K562 (cell line): ENCODE measurements around the gene MED13L. TPM values are rescaled to one million over a fixed set of nuclear protein-coding genes. Genes with fewer than 3 reads are reported as not detected.

Experiments
- ATAC-seq: fragments of 200-7000 bp; cut with Tn5 transposase; 3 replicates; pipeline ENCODE4 v1.9.1; 2020; ENCODE audit warnings: moderate library complexity
- BruUV-seq: library from RNA; stranded (reverse); fragments of 400-500 nt; replicated peaks from 2 replicates; lab custom pipeline; 2021; lab: Mats Ljungman, UMichigan
- CTCF ChIA-PET: fragments of 300-600 bp; formaldehyde crosslinking; extraction: SDS; loops from one replicate; lab custom pipeline; 2021; ENCODE audit warnings: low intra/inter-chr PET ratio; lab: Yijun Ruan, JAX
- POLR2A ChIA-PET: fragments of 300-600, 350-650 bp; sonication (Branson Sonifier 250); formaldehyde crosslinking; extraction: SDS; loops from one replicate; lab custom pipeline; 2021; ENCODE audit warnings: antibody characterized with exemption, inconsistent platforms; lab: Yijun Ruan, JAX
- DNase-seq, 4 experiments: peaks; one replicate each; pipeline versions ENCODE4 v3.0.0 to v3.0.0-alpha.2; 2011 to 2018; ENCODE audit warnings: low spot score in 3 of 4, mixed read lengths in 3 of 4; ENCODE audit errors: extremely low read depth in 1 of 4
- FAIRE-seq: peaks from 2 replicates; lab custom pipeline; 2011; peaks lifted over from hg19 to GRCh38; lab: Jason Lieb, UNC
- H2AFZ ChIP-seq: 2 replicates; pipeline ENCODE4 v1.6.0; 2011; ENCODE audit warnings: low read depth, low read length, control low read depth, inconsistent platforms
- H3K27ac ChIP-seq: fragments of 200-600 bp; 3 replicates; pipeline ENCODE4 v1.8.0; 2011; ENCODE audit warnings: low read depth, mild to moderate bottlenecking, control low read depth, inconsistent platforms, low read length, moderate library complexity, mixed read lengths; ENCODE audit errors: extremely low read depth
- H3K27me3 ChIP-seq, 2 experiments: fragments of 300-600 bp in 1 of 2; 2 replicates in 1 of 2; 3 replicates in 1 of 2; pipeline versions ENCODE4 v1.6.0 to v1.8.0; 2011; ENCODE audit warnings: inconsistent platforms in 2 of 2, low read length in 2 of 2, mild to moderate bottlenecking in 1 of 2, mixed read lengths in 1 of 2, moderate library complexity in 1 of 2; ENCODE audit not compliant: control insufficient read depth in 2 of 2, insufficient read depth in 2 of 2
- H3K36me3 ChIP-seq: fragments of 300-600 bp; 3 replicates; pipeline ENCODE4 v1.8.0; 2011; ENCODE audit warnings: mild to moderate bottlenecking, low read length, inconsistent platforms; ENCODE audit not compliant: control insufficient read depth, insufficient read depth
- H3K4me1 ChIP-seq, 2 experiments: fragments of 200-600 bp in 1 of 2; replicated peaks in 1 of 2; 2 replicates in 1 of 2; 3 replicates in 1 of 2; pipeline versions ENCODE4 v1.5.1 to v1.8.0; 2011; ENCODE audit warnings: inconsistent platforms in 2 of 2, low read length in 2 of 2, mild to moderate bottlenecking in 1 of 2, mixed read lengths in 1 of 2, moderate library complexity in 1 of 2; ENCODE audit not compliant: control insufficient read depth in 2 of 2, insufficient read depth in 2 of 2
- H3K4me2 ChIP-seq: 2 replicates; pipeline ENCODE4 v1.6.1; 2011; ENCODE audit warnings: low read length, control low read depth, inconsistent platforms, mixed read lengths; ENCODE audit not compliant: insufficient read depth
- H3K4me3 ChIP-seq: fragments of 200-600 bp; sonication (generic), shearing (Covaris generic); 2 replicates; pipeline ENCODE4 v1.5.1; 2016; ENCODE audit warnings: control low read depth, inconsistent platforms
- H3K79me2 ChIP-seq: fragments of 200-600 bp; 3 replicates; pipeline ENCODE4 v1.8.0; 2011; ENCODE audit warnings: low read length, inconsistent platforms; ENCODE audit not compliant: control insufficient read depth, insufficient read depth
- H3K9ac ChIP-seq, 2 experiments: 2 replicates each; pipeline versions ENCODE4 v1.6.0 to v1.6.1; 2011; ENCODE audit warnings: low read depth in 2 of 2, low read length in 2 of 2, control low read depth in 1 of 2, inconsistent platforms in 1 of 2, mild to moderate bottlenecking in 1 of 2, mixed read lengths in 1 of 2; ENCODE audit not compliant: insufficient read depth in 1 of 2
- H3K9me1 ChIP-seq: one replicate; pipeline ENCODE4 v1.6.0; 2011; ENCODE audit warnings: inconsistent platforms, mild to moderate bottlenecking, low read length, moderate library complexity; ENCODE audit not compliant: control insufficient read depth, insufficient read depth
- H3K9me3 ChIP-seq: replicated peaks from 2 replicates; pipeline ENCODE4 v1.5.1; 2011; ENCODE audit warnings: low read depth, low read length, inconsistent platforms; ENCODE audit not compliant: control insufficient read depth, insufficient read depth
- H4K20me1 ChIP-seq: replicated peaks from 2 replicates; pipeline ENCODE4 v1.6.1; 2011; ENCODE audit warnings: low read length, inconsistent platforms, mixed read lengths; ENCODE audit not compliant: control insufficient read depth, insufficient read depth
- BMI1 ChIP-seq: fragments of 150-350 bp; IDR thresholded peaks from 2 replicates; pipeline ENCODE4 v1.6.1; 2014; ENCODE audit warnings: low read length
- CBFA2T3 ChIP-seq: fragments of 450-650 bp; IDR thresholded peaks from 2 replicates; pipeline ENCODE4 v1.6.1; 2017
- CCAR2 ChIP-seq: fragments of 200-400 bp; formaldehyde crosslinking; IDR thresholded peaks from 2 replicates; pipeline ENCODE4 v1.6.1; 2017; ENCODE audit warnings: mild to moderate bottlenecking, low read depth, low read length
- ETV6 ChIP-seq, 3 experiments: fragments of 150-350 bp in 1 of 3; sonication (generic) in 1 of 3; formaldehyde crosslinking in 1 of 3; IDR thresholded peaks; 2 replicates each; pipeline versions ENCODE4 v1.6.1 to v1.8.0; 2014 to 2022; ENCODE audit warnings: borderline replicate concordance in 2 of 3, low read depth in 2 of 3, antibody characterized with exemption in 1 of 3, low read length in 1 of 3, mild to moderate bottlenecking in 1 of 3, missing genetic modification reagents in 1 of 3
- GABPA ChIP-seq: fragments of 200-800 bp; sonication (Bioruptor generic); conservative IDR thresholded peaks from 2 replicates; pipeline ENCODE4 v1.6.1; 2016; ENCODE audit warnings: low read depth, missing genetic modification characterization, missing compliant biosample characterization
- HNRNPLL ChIP-seq: fragments of 200-400 bp; formaldehyde crosslinking; IDR thresholded peaks from 2 replicates; pipeline ENCODE4 v1.6.1; 2017; ENCODE audit warnings: low read length, low read depth, mild to moderate bottlenecking; ENCODE audit not compliant: poor library complexity, severe bottlenecking
- JUNB ChIP-seq: fragments of 450-650 bp; formaldehyde crosslinking; conservative IDR thresholded peaks from 2 replicates; pipeline ENCODE4 v1.4.0; 2020; ENCODE audit warnings: mild to moderate bottlenecking
- MCM3 ChIP-seq: fragments of 450-650 bp; IDR thresholded peaks from 2 replicates; pipeline ENCODE4 v1.6.1; 2016
- NFIX ChIP-seq: fragments of 250-450 bp; sonication (Bioruptor Pico); IDR thresholded peaks from 2 replicates; pipeline ENCODE4 v1.4.0; 2020; ENCODE audit warnings: low read depth, mild to moderate bottlenecking, moderate library complexity
- POU5F1 ChIP-seq: fragments of 150-350 bp; IDR thresholded peaks from 2 replicates; pipeline ENCODE4 v1.6.1; 2014; ENCODE audit warnings: borderline replicate concordance, low read length, low read depth, mild to moderate bottlenecking; ENCODE audit not compliant: partially characterized antibody
- TAF15 ChIP-seq: fragments of 200-400 bp; formaldehyde crosslinking; IDR thresholded peaks from 2 replicates; pipeline ENCODE4 v1.6.1; 2017; ENCODE audit warnings: mild to moderate bottlenecking, low read depth, low read length, moderate library complexity
- TRIM24 ChIP-seq, 2 experiments: fragments of 450-650 bp; IDR thresholded peaks; 2 replicates each; pipeline ENCODE4 v1.6.1; 2016
- ZNF263 ChIP-seq: sonication (generic); formaldehyde crosslinking; IDR thresholded peaks from 2 replicates; pipeline ENCODE4 v1.8.0; 2022; ENCODE audit warnings: mild to moderate bottlenecking, missing genetic modification reagents, borderline replicate concordance
- ZNF57 ChIP-seq: fragments of 450-650 bp; formaldehyde crosslinking; IDR thresholded peaks from 2 replicates; pipeline ENCODE4 v1.4.0; 2020; ENCODE audit warnings: mild to moderate bottlenecking, moderate library complexity
- ZNF785 ChIP-seq: fragments of 250-450 bp; sonication (Bioruptor Pico); IDR thresholded peaks from 2 replicates; pipeline ENCODE4 v1.4.0; 2020; ENCODE audit warnings: mild to moderate bottlenecking
- WGBS: fragments of 100-300 bp; shearing (Covaris generic); methylation state at CpG from one replicate; pipeline ENCODE4 v1.1.6; 2016; ENCODE audit warnings: low coverage, mixed read lengths; ENCODE audit not compliant: insufficient coverage; ENCODE audit errors: missing lambda C conversion rate; 5-methylcytosine and 5-hydroxymethylcytosine counted together
- in situ Hi-C: fragments of 300-500 bp; cut with MboI; formaldehyde crosslinking; loops from 4 replicates; pipeline ENCODE4 v1.15.0; 2018; ENCODE audit warnings: inconsistent platforms, mixed read lengths
- intact Hi-C: fragments of 100-400 bp; cut with micrococcal nuclease; formaldehyde crosslinking; loops from 2 replicates; pipeline ENCODE4 v1.14.2; 2022
- polyA plus RNA-seq, 8 experiments: library from polyadenylated mRNA; depleted of rRNA in 4 of 8; stranded (reverse) in 5 of 8; unstranded in 3 of 8; fragments of >200 nt; fragmentation: Nextera tagmentation in 2 of 8; fragmentation: Illumina TruSeq in 1 of 8; extraction: Ambion mirVana in 2 of 8; extraction: Trizol in 1 of 8; gene quantifications; 2 replicates each; pipeline versions ENCODE4 v1.2.1 to v1.2.3, GENCODE V29; 2011 to 2014; ENCODE audit warnings: inconsistent platforms in 1 of 8, missing spikeins in 1 of 8
- total RNA-seq, 7 experiments: library from RNA; depleted of rRNA in 6 of 7; stranded (reverse); fragments of >200 nt in 6 of 7; fragmentation: Illumina TruSeq in 2 of 7; extraction: Trizol in 2 of 7; gene quantifications; 2 replicates each; pipeline versions ENCODE4 v1.2.1 to v1.2.3, GENCODE V29; 2011 to 2021; ENCODE audit warnings: low replicate concordance in 1 of 7
- TF ChIP-seq, protein P1 (sequence below): fragments of 450-650 bp; formaldehyde crosslinking; IDR thresholded peaks from 2 replicates; pipeline ENCODE4 v1.4.0; 2020; ENCODE audit warnings: mild to moderate bottlenecking, moderate library complexity

Gene MED13L
- total and polyA plus RNA-seq, 9 of the 15 experiments (the other 6 are each of a cell fraction or from before 2014, with no cell fraction given): 13.4 to 90.3 (median 36.9) TPM

DNA sequence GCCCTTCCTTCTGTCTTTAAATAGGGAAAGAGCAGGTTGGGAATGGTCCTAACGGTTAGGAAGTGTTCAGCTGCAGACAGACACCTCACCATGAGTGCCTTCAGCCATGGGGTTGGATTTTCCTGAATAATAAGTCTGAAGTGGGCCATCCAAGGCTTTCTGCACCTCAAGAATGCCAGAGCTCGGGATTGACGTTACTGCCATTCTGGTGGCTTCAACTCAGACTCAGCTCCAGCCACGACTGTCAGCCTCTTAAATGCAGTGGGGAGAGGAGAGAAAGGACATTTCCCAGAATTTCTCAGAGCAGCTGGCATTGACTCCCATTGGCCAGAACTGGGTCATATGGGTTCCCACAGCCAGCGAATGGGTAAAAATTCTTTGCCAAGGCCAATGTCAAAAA is 363.4 kb downstream of the MED13L start (continued):
- TF ChIP-seq ZNF263 (CRISPR knock-in tag): no peak
- TF ChIP-seq, all 486 proteins: peak for 0

DNA sequence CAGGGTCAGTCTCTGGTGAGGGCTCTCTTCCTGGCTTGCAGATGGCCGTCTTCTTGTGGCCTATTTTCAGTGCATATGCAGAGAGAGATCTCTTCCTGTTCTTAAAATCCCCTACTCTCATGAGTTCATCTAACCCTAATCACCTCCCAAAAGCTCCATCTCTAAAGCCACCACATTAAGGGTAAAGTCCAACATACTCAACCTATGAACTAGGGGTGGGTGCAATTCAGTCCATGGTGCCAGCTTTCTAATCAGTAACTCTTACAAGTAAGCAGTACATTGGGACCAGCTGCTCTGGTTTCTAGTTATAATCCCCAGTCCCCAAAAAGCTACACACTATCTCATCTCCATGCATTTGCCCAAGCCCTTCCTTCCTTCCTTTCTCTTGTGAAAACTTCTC is 365.1 kb downstream of the MED13L start:
- Histone ChIP-seq H4K20me1 (peaks cover 8% of the 10 kb centered on the region; the same call in 1 of the 2 replicates), H3K4me1 (peaks cover 0 to 7% of the 10 kb centered on the region in 2 experiments; a peak in 2 of 5 replicates), H2AFZ (no peak overlapping the region), H3K9me1 (no peaks in the 10 kb centered on the region), H3K4me2 (no peak overlapping the region), H3K27me3 (peaks cover 7 to 19% of the 10 kb centered on the region in 2 experiments; a peak in 4 of 5 replicates), H3K9ac (no peak overlapping the region), H3K79me2 (no peaks in the 10 kb centered on the region), H3K27ac (no peak overlapping the region), H3K9me3 (no peaks in the 10 kb centered on the region), H3K4me3 (no peak overlapping the region), H3K36me3 (no peaks in the 10 kb centered on the region)
- CTCF ChIA-PET: no interaction called here
- intact Hi-C loops: loop anchor here (10.0 kb wide), 1 partner anchor 118 kb away; no protein-coding TSS in a partner anchor
- 0% methylated on average over 1 of the region's 1 CpG for WGBS
- DNase-seq: no peak
- POLR2A ChIA-PET: interaction anchor here (0.7 to 1.4 kb wide), 2 partner anchors 8 to 1585 kb away, joined by 3 to 6 read pairs; no protein-coding TSS in a partner anchor
- in situ Hi-C loops: no loop called here
- FAIRE-seq: no peak
- no TSS peak for BruUV-seq
- TF ChIP-seq, protein P1, sequence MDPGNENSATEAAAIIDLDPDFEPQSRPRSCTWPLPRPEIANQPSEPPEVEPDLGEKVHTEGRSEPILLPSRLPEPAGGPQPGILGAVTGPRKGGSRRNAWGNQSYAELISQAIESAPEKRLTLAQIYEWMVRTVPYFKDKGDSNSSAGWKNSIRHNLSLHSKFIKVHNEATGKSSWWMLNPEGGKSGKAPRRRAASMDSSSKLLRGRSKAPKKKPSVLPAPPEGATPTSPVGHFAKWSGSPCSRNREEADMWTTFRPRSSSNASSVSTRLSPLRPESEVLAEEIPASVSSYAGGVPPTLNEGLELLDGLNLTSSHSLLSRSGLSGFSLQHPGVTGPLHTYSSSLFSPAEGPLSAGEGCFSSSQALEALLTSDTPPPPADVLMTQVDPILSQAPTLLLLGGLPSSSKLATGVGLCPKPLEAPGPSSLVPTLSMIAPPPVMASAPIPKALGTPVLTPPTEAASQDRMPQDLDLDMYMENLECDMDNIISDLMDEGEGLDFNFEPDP (CRISPR knock-in tag): no peak
- TF ChIP-seq GABPA (tag) (no peak), JUNB (CRISPR knock-in tag) (no peak), HNRNPLL (no peak), ZNF57 (CRISPR knock-in tag) (no peak), ETV6 (IDR thresholded peaks at IDR 0.05; ENCODE audit: borderline replicate concordance in 1 of 2, low read depth in 2 of 2, low read length in 1 of 2) (no peak), ETV6 (CRISPR knock-in tag; IDR thresholded peaks at IDR 0.05; ENCODE audit: borderline replicate concordance) (no peak), TAF15 (no peak), CCAR2 (no peak), ZNF785 (CRISPR knock-in tag) (no peak), MCM3 (no peak), POU5F1 (no peak), TRIM24 (IDR thresholded peaks at IDR 0.05) (no peak), BMI1 (no peak), CBFA2T3 (no peak), NFIX (CRISPR knock-in tag) (no peak)
- ATAC-seq: no peak
